ENCODE measurements around the gene ZSCAN5C. TPM values are rescaled to one million over a fixed set of nuclear protein-coding genes. Genes with fewer than 3 reads are reported as not detected.
A peak's percentile ranks its signal among the peaks of the same experiment; 100 is the strongest.

Gene ZSCAN5C
- total and polyA plus RNA-seq, 7 donors: not detected

- H3K4me1 ChIP-seq: no peaks in the 10 kb centered on the region
- WGBS, 3 donors: 52 to 64% (median 53%) methylated on average over 5 of the region's 5 CpGs
- H3K36me3 ChIP-seq (ENCODE audit: insufficient read depth in 1 of 2, low read depth in 1 of 2): no peaks in the 10 kb centered on the region
- ATAC-seq (no peak), DNase-seq (no peak)
- no peaks in the 10 kb centered on the region for H3K9me3 ChIP-seq
- no peak overlapping the region for H3K4me3 ChIP-seq
- H3K27me3 ChIP-seq (ENCODE audit: insufficient read depth in 3 of 3, low read length in 2 of 3): peaks cover 0 to under 1% (median 0%) of the 10 kb centered on the region in 3 donors
- no peak overlapping the region for H3K27ac ChIP-seq
- intact Hi-C loops (cut with DNase I): loop anchor here (5.0 kb wide), 3 partner anchors 79 to 176 kb away; no protein-coding TSS in a partner anchor
- TF ChIP-seq CTCF (IDR thresholded peaks at IDR 0.05): peak; percentile 32
Observed at GRCh38 chr19:56253737-56254136, 51.7 kb downstream of the ZSCAN5C start.

GRCh38 chr19:56258272-56258671, 56.2 kb downstream of the ZSCAN5C start:
- ATAC-seq (no peak), DNase-seq (no peak)
- H3K9me3 ChIP-seq: no peaks in the 10 kb centered on the region
- no peak for TF ChIP-seq CTCF (IDR thresholded peaks at IDR 0.05)
- H3K4me3 ChIP-seq: no peak overlapping the region
- peaks cover 0 to 3% (median 0%) of the 10 kb centered on the region in 3 donors for H3K27me3 ChIP-seq (ENCODE audit: insufficient read depth in 3 of 3, low read length in 2 of 3)
- no peaks in the 10 kb centered on the region for H3K4me1 ChIP-seq
- 89 to 94% (median 90%) methylated on average over 12 of the region's 12 CpGs for WGBS, 3 donors
- no peaks in the 10 kb centered on the region for H3K36me3 ChIP-seq (ENCODE audit: insufficient read depth in 1 of 2, low read depth in 1 of 2)
- H3K27ac ChIP-seq: no peak overlapping the region
- intact Hi-C loops (cut with DNase I): no loop called here

Other genes starting within 250 kb of the ZSCAN5C start
- not detected for gene NLRP5, start 215.5 kb upstream of the ZSCAN5C start, total RNA-seq
- gene NLRP5, start 215.5 kb upstream of the ZSCAN5C start, polyA plus RNA-seq: not detected
- gene ZNF787, start 81.0 kb upstream of the ZSCAN5C start, total RNA-seq: 10 to 100 TPM; 33.3 to 62.7 (median 54.2) TPM
- gene ZNF787, start 81.0 kb upstream of the ZSCAN5C start, polyA plus RNA-seq: 10 to 100 TPM; 27.3 to 56.6 (median 49.1) TPM
- gene ZNF444, start 61.0 kb upstream of the ZSCAN5C start, total RNA-seq: 10 to 100 TPM; 12.0 to 20.6 (median 16.6) TPM
- gene ZNF444, start 61.0 kb upstream of the ZSCAN5C start, polyA plus RNA-seq: 10 to 100 TPM; 14.1 to 22.4 (median 14.7) TPM
- gene GALP, start 26.3 kb upstream of the ZSCAN5C start, total RNA-seq: not detected
- not detected for gene GALP, start 26.3 kb upstream of the ZSCAN5C start, polyA plus RNA-seq
- not detected for gene ZSCAN5B, start 4.5 kb upstream of the ZSCAN5C start, total RNA-seq
- under 1 TPM in 1 of 3 donors, not detected in 2; 0.05 TPM for gene ZSCAN5B, start 4.5 kb upstream of the ZSCAN5C start, polyA plus RNA-seq
- under 1 TPM in 1 of 4 donors, not detected in 3; 0.62 TPM for gene EDDM13, start 70.5 kb downstream of the ZSCAN5C start, total RNA-seq
- gene EDDM13, start 70.5 kb downstream of the ZSCAN5C start, polyA plus RNA-seq: not detected
- gene ZSCAN5A, start 112.6 kb downstream of the ZSCAN5C start, total RNA-seq: 10 to 100 TPM in 3 of 4 donors, 1 to 10 TPM in 1; 9.1 to 16.3 (median 10.9) TPM
- 10 to 100 TPM in 1 of 3 donors, 1 to 10 TPM in 2; 3.8 to 13.1 (median 9.9) TPM for gene ZSCAN5A, start 112.6 kb downstream of the ZSCAN5C start, polyA plus RNA-seq
- gene ZNF582, start 191.3 kb downstream of the ZSCAN5C start, total RNA-seq: 1 to 10 TPM; 1.1 to 2.6 (median 1.3) TPM
- 1 to 10 TPM; 1.1 to 2.4 (median 1.9) TPM for gene ZNF582, start 191.3 kb downstream of the ZSCAN5C start, polyA plus RNA-seq
- 1 to 10 TPM; 2.5 to 5.3 (median 3.1) TPM for gene ZNF583, start 202.1 kb downstream of the ZSCAN5C start, total RNA-seq
- gene ZNF583, start 202.1 kb downstream of the ZSCAN5C start, polyA plus RNA-seq: 1 to 10 TPM; 2.3 to 8.7 (median 2.6) TPM

Data from psoas muscle (tissue), 8 donors.